Non-pigmented ciliary epithelial cell (primary cell): ENCODE results near the gene HDAC2.
"Not testable (repeated sequence)": the region's sequence is repeated elsewhere in the genome, so short reads cannot be mapped to it uniquely, and the experiment has no call there.

ENCODE experiments used
- DNase-seq: peaks from one replicate; pipeline ENCODE4 v3.0.0-alpha.2; 2010; ENCODE audit warnings: low read depth

The HDAC2 gene

GRCh38 chr6:113970805-113971676 lies at the start of gene HDAC2:
TSS of gene HDAC2 (minus strand) at chr6:113971148. CDS start at chr6:113970908, 240 bp downstream.
- DNase-seq, result no peak

- no peak for DNase-seq
These were observed 49.2 kb upstream of the HDAC2 start for GRCh38 chr6:114020196-114020595.

GRCh38 chr6:114017146-114017545 lies 46.2 kb upstream of the HDAC2 start:
- not testable (repeated sequence) for DNase-seq

GRCh38 chr6:114014106-114014505 lies 43.2 kb upstream of the HDAC2 start:
- DNase-seq, result not testable (repeated sequence)

GRCh38 chr6:114011486-114011885 lies 40.5 kb upstream of the HDAC2 start:
- not testable (repeated sequence) for DNase-seq

- DNase-seq, result no peak
These were observed 39.6 kb upstream of the HDAC2 start for GRCh38 chr6:114010540-114010939.

GRCh38 chr6:114009192-114009591 lies 38.2 kb upstream of the HDAC2 start:
- DNase-seq, result no peak

GRCh38 chr6:114008331-114008730 lies 37.4 kb upstream of the HDAC2 start:
- DNase-seq, result no peak

GRCh38 chr6:114007516-114007915 lies 36.6 kb upstream of the HDAC2 start:
- no peak for DNase-seq

GRCh38 chr6:114001354-114001753 lies 30.4 kb upstream of the HDAC2 start:
- DNase-seq, result no peak

GRCh38 chr6:114000069-114000468 lies 29.1 kb upstream of the HDAC2 start:
- no peak for DNase-seq

GRCh38 chr6:113999284-113999683 lies 28.3 kb upstream of the HDAC2 start:
- no peak for DNase-seq

- DNase-seq, result no peak
These were observed 27.9 kb upstream of the HDAC2 start for GRCh38 chr6:113998811-113999210.

- peak; percentile 67 for DNase-seq
These were observed 26.2 kb upstream of the HDAC2 start for GRCh38 chr6:113997116-113997515.

GRCh38 chr6:113995634-113996033 lies 24.7 kb upstream of the HDAC2 start:
- DNase-seq, result peak; percentile 96

GRCh38 chr6:113994934-113995342 lies 24.0 kb upstream of the HDAC2 start:
- DNase-seq, result peak; percentile 81

- DNase-seq, result no peak
These were observed 18.7 kb upstream of the HDAC2 start for GRCh38 chr6:113989675-113990074.

GRCh38 chr6:113982675-113983074 lies 11.7 kb upstream of the HDAC2 start:
- DNase-seq, result not testable (repeated sequence)

GRCh38 chr6:113982055-113982550 lies 11.2 kb upstream of the HDAC2 start:
- no peak for DNase-seq

- no peak for DNase-seq
These were observed 10.1 kb upstream of the HDAC2 start for GRCh38 chr6:113980937-113981554.

GRCh38 chr6:113979937-113980336 lies 9.0 kb upstream of the HDAC2 start:
- DNase-seq, result no peak

- no peak for DNase-seq
These were observed 7.2 kb upstream of the HDAC2 start for GRCh38 chr6:113978084-113978675.

- DNase-seq, result no peak
These were observed 5.9 kb upstream of the HDAC2 start for GRCh38 chr6:113976806-113977205.
